HepG2 (cell line): ENCODE measurements around the gene VSIG10L. TPM values are rescaled to one million over a fixed set of nuclear protein-coding genes. Genes with fewer than 3 reads are reported as not detected.

Source experiments
- FOXK2 ChIP-seq: fragments of 450-650 bp; IDR thresholded peaks from 2 replicates; pipeline ENCODE4 v1.6.1; 2016
- GMEB2 ChIP-seq: IDR thresholded peaks from 2 replicates; pipeline ENCODE4 v1.6.1; 2016; ENCODE audit warnings: missing biosample characterization, missing genetic modification reagents, low read depth
- HIC2 ChIP-seq: sonication (generic); formaldehyde crosslinking; IDR thresholded peaks from 2 replicates; pipeline ENCODE4 v1.9.0; 2022; ENCODE audit warnings: low read depth, missing genetic modification reagents
- KLF13 ChIP-seq: sonication (generic); formaldehyde crosslinking; IDR thresholded peaks from 2 replicates; pipeline ENCODE4 v1.4.0; 2020; ENCODE audit warnings: mild to moderate bottlenecking, missing genetic modification reagents
- NFYC ChIP-seq: IDR thresholded peaks from 2 replicates; pipeline ENCODE4 v1.6.1; 2016; ENCODE audit warnings: missing genetic modification reagents, missing compliant biosample characterization
- NR2C2 ChIP-seq: sonication (generic); formaldehyde crosslinking; IDR thresholded peaks from 2 replicates; pipeline ENCODE4 v1.4.0; 2020; ENCODE audit warnings: missing genetic modification reagents, mild to moderate bottlenecking, moderate library complexity, borderline replicate concordance
- SP5 ChIP-seq: IDR thresholded peaks from 2 replicates; pipeline ENCODE4 v1.6.1; 2016; ENCODE audit warnings: low read depth, borderline replicate concordance
- TEAD3 ChIP-seq: optimal IDR thresholded peaks from 2 replicates; pipeline ENCODE3; 2016; ENCODE audit warnings: borderline replicate concordance
- TOE1 ChIP-seq: sonication (generic); formaldehyde crosslinking; IDR thresholded peaks from 2 replicates; pipeline ENCODE4 v1.4.0; 2020; ENCODE audit warnings: mild to moderate bottlenecking, missing genetic modification reagents
- YY1 ChIP-seq: IDR thresholded peaks from 2 replicates; pipeline ENCODE4 v1.6.1; 2011; ENCODE audit warnings: low read length, low read depth, moderate library complexity, mild to moderate bottlenecking; ENCODE audit not compliant: insufficient read depth, insufficient replicate concordance
- ZFP90 ChIP-seq: sonication (generic); formaldehyde crosslinking; IDR thresholded peaks from 2 replicates; pipeline ENCODE4 v1.8.0; 2022; ENCODE audit warnings: missing genetic modification reagents, mild to moderate bottlenecking, inconsistent platforms, borderline replicate concordance
- ZFYVE20 ChIP-seq: sonication (generic); formaldehyde crosslinking; IDR thresholded peaks from 2 replicates; pipeline ENCODE4 v1.8.0; 2023; ENCODE audit warnings: low read depth, mild to moderate bottlenecking, moderate library complexity, missing genetic modification reagents, borderline replicate concordance
- ZNF333 ChIP-seq: sonication (generic); formaldehyde crosslinking; IDR thresholded peaks from 2 replicates; pipeline ENCODE4 v1.4.0; 2020; ENCODE audit warnings: mild to moderate bottlenecking, missing genetic modification reagents, borderline replicate concordance
- ZNF350 ChIP-seq: sonication (generic); formaldehyde crosslinking; IDR thresholded peaks from 2 replicates; pipeline ENCODE4 v1.4.0; 2020; ENCODE audit warnings: mild to moderate bottlenecking, low read depth, missing genetic modification reagents, borderline replicate concordance
- ZNF549 ChIP-seq: sonication (generic); formaldehyde crosslinking; IDR thresholded peaks from 2 replicates; pipeline ENCODE4 v1.5.0; 2020; ENCODE audit warnings: missing genetic modification reagents
- ZNF567 ChIP-seq: sonication (generic); formaldehyde crosslinking; IDR thresholded peaks from 2 replicates; pipeline ENCODE4 v1.8.1; 2023; ENCODE audit warnings: mild to moderate bottlenecking, missing genetic modification reagents, borderline replicate concordance
- ZNF629 ChIP-seq: sonication (generic); formaldehyde crosslinking; conservative IDR thresholded peaks from 2 replicates; pipeline ENCODE4 v1.5.0; 2020; ENCODE audit warnings: missing genetic modification reagents
- ZNF761 ChIP-seq: sonication (generic); formaldehyde crosslinking; conservative IDR thresholded peaks from 2 replicates; pipeline ENCODE4 v1.4.0; 2020; ENCODE audit warnings: mild to moderate bottlenecking, missing genetic modification reagents
- ZSCAN12 ChIP-seq: sonication (generic); formaldehyde crosslinking; IDR thresholded peaks from 2 replicates; pipeline ENCODE4 v1.9.0; 2021; ENCODE audit warnings: mild to moderate bottlenecking, missing genetic modification reagents
- polyA plus RNA-seq, 8 experiments: library from polyadenylated mRNA; depleted of rRNA in 3 of 8; stranded (reverse) in 7 of 8; unstranded in 1 of 8; fragments of >200 nt; fragmentation: Illumina TruSeq in 4 of 8; extraction: Trizol in 4 of 8; gene quantifications; 2 replicates each; pipeline versions ENCODE4 v1.2.1 to v1.2.3, GENCODE V29; 2011 to 2016; ENCODE audit warnings: low read depth in 4 of 8, missing spikeins in 1 of 8, mixed read lengths in 1 of 8; ENCODE audit not compliant: insufficient read depth in 1 of 8
- total RNA-seq, 5 experiments: library from RNA; depleted of rRNA; stranded (reverse); fragments of >200 nt; fragmentation: Illumina TruSeq; extraction: Trizol; gene quantifications; 2 replicates each; pipeline ENCODE4 v1.2.3, GENCODE V29; 2016; ENCODE audit warnings: low read depth in 1 of 5
- TF ChIP-seq, protein P1 (sequence below): sonication (generic); formaldehyde crosslinking; IDR thresholded peaks from 2 replicates; pipeline ENCODE4 v1.5.0; 2020; ENCODE audit warnings: mild to moderate bottlenecking, missing genetic modification reagents, borderline replicate concordance

The VSIG10L gene
- total and polyA plus RNA-seq, 2 of the 13 experiments (the other 11 are each of a cell fraction or from before 2014, with no cell fraction given): 2.7 to 8.5 TPM

GRCh38 chr19:51354742-51355148 is 12.8 kb upstream of the VSIG10L start (continued):
- TF ChIP-seq ZNF761 (CRISPR knock-in tag): no peak
- TF ChIP-seq ZNF549 (CRISPR knock-in tag): no peak
- TF ChIP-seq, protein P1, sequence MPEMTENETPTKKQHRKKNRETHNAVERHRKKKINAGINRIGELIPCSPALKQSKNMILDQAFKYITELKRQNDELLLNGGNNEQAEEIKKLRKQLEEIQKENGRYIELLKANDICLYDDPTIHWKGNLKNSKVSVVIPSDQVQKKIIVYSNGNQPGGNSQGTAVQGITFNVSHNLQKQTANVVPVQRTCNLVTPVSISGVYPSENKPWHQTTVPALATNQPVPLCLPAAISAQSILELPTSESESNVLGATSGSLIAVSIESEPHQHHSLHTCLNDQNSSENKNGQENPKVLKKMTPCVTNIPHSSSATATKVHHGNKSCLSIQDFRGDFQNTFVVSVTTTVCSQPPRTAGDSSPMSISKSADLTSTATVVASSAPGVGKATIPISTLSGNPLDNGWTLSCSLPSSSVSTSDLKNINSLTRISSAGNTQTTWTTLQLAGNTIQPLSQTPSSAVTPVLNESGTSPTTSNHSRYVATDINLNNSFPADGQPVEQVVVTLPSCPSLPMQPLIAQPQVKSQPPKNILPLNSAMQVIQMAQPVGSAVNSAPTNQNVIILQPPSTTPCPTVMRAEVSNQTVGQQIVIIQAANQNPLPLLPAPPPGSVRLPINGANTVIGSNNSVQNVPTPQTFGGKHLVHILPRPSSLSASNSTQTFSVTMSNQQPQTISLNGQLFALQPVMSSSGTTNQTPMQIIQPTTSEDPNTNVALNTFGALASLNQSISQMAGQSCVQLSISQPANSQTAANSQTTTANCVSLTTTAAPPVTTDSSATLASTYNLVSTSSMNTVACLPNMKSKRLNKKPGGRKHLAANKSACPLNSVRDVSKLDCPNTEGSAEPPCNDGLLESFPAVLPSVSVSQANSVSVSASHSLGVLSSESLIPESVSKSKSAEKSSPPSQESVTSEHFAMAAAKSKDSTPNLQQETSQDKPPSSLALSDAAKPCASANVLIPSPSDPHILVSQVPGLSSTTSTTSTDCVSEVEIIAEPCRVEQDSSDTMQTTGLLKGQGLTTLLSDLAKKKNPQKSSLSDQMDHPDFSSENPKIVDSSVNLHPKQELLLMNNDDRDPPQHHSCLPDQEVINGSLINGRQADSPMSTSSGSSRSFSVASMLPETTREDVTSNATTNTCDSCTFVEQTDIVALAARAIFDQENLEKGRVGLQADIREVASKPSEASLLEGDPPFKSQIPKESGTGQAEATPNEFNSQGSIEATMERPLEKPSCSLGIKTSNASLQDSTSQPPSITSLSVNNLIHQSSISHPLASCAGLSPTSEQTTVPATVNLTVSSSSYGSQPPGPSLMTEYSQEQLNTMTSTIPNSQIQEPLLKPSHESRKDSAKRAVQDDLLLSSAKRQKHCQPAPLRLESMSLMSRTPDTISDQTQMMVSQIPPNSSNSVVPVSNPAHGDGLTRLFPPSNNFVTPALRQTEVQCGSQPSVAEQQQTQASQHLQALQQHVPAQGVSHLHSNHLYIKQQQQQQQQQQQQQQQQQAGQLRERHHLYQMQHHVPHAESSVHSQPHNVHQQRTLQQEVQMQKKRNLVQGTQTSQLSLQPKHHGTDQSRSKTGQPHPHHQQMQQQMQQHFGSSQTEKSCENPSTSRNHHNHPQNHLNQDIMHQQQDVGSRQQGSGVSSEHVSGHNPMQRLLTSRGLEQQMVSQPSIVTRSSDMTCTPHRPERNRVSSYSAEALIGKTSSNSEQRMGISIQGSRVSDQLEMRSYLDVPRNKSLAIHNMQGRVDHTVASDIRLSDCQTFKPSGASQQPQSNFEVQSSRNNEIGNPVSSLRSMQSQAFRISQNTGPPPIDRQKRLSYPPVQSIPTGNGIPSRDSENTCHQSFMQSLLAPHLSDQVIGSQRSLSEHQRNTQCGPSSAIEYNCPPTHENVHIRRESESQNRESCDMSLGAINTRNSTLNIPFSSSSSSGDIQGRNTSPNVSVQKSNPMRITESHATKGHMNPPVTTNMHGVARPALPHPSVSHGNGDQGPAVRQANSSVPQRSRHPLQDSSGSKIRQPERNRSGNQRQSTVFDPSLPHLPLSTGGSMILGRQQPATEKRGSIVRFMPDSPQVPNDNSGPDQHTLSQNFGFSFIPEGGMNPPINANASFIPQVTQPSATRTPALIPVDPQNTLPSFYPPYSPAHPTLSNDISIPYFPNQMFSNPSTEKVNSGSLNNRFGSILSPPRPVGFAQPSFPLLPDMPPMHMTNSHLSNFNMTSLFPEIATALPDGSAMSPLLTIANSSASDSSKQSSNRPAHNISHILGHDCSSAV (CRISPR knock-in tag): no peak
- TF ChIP-seq FOXK2: no peak
- TF ChIP-seq ZNF333 (CRISPR knock-in tag): no peak
- peak; percentile 99 for TF ChIP-seq SP5
- TF ChIP-seq KLF13: no peak
- no peak for TF ChIP-seq NR2C2 (CRISPR knock-in tag)
- no peak for TF ChIP-seq ZFP90 (CRISPR knock-in tag)
- TF ChIP-seq TOE1 (CRISPR knock-in tag): no peak
- TF ChIP-seq NFYC (CRISPR knock-in tag): 0 out of 2 replicates have a peak, but pooled peaks have one; percentile 13
- no peak for TF ChIP-seq ZNF350 (CRISPR knock-in tag)
- no peak; the same call in 1 of the 2 replicates for TF ChIP-seq ZNF629 (CRISPR knock-in tag)
- TF ChIP-seq YY1: no peak
- no peak for TF ChIP-seq GMEB2 (CRISPR knock-in tag)
- no peak for TF ChIP-seq ZNF567 (CRISPR knock-in tag)
- no peak for TF ChIP-seq ZSCAN12 (CRISPR knock-in tag)
- no peak for TF ChIP-seq HIC2 (CRISPR knock-in tag)
- TF ChIP-seq ZFYVE20 (CRISPR knock-in tag): no peak
- TF ChIP-seq TEAD3 (CRISPR knock-in tag): peak; percentile 47
